Loucy (cell line): ENCODE results near the gene NINL.

Source experiments
- H2AFZ ChIP-seq: fragments of 200-600 bp; sonication (generic); 2 replicates; pipeline ENCODE4 v1.6.0; 2016; ENCODE audit warnings: antibody characterized with exemption, mild to moderate bottlenecking, low read length, moderate library complexity
- H3F3A ChIP-seq: fragments of 200-600 bp; 2 replicates; pipeline ENCODE4 v1.6.0; 2016; ENCODE audit warnings: antibody characterized with exemption, low read depth, mild to moderate bottlenecking
- H3K27me3 ChIP-seq: fragments of 200-600 bp; sonication (generic); 2 replicates; pipeline ENCODE4 v1.6.1; 2014; ENCODE audit warnings: low read length, mild to moderate bottlenecking; ENCODE audit not compliant: insufficient read depth, poor library complexity, severe bottlenecking
- H3K36me3 ChIP-seq: fragments of 200-600 bp; sonication (generic); 2 replicates; pipeline ENCODE4 v1.6.1; 2016; ENCODE audit warnings: low read length; ENCODE audit not compliant: insufficient read depth
- H3K4me1 ChIP-seq: fragments of 200-600 bp; sonication (generic); 2 replicates; pipeline ENCODE4 v1.5.1; 2014; ENCODE audit warnings: low read length, mild to moderate bottlenecking; ENCODE audit not compliant: insufficient read depth, poor library complexity, severe bottlenecking
- H3K4me2 ChIP-seq: fragments of 200-600 bp; sonication (generic); 2 replicates; pipeline ENCODE4 v1.6.0; 2014; ENCODE audit warnings: antibody characterized with exemption, low read length, low read depth, mild to moderate bottlenecking; ENCODE audit not compliant: poor library complexity, severe bottlenecking
- H3K4me3 ChIP-seq: fragments of 200-600 bp; sonication (generic); 2 replicates; pipeline ENCODE4 v1.5.1; 2014; ENCODE audit warnings: low read length, mild to moderate bottlenecking, mixed read lengths; ENCODE audit not compliant: poor library complexity, severe bottlenecking
- H3K79me2 ChIP-seq: fragments of 200-600 bp; sonication (generic); 2 replicates; pipeline ENCODE4 v1.6.1; 2014; ENCODE audit warnings: low read length; ENCODE audit not compliant: insufficient read depth
- H3K9ac ChIP-seq: fragments of 200-600 bp; sonication (generic); 2 replicates; pipeline ENCODE4 v1.6.0; 2014; ENCODE audit warnings: mild to moderate bottlenecking, low read depth, low read length, moderate library complexity; ENCODE audit not compliant: poor library complexity, severe bottlenecking
- H3K9me2 ChIP-seq: fragments of 200-600 bp; sonication (generic); replicated peaks from 2 replicates; pipeline ENCODE4 v1.6.1; 2016; ENCODE audit warnings: low read depth, low read length, mixed read lengths
- H3K9me3 ChIP-seq: fragments of 200-600 bp; sonication (generic); 2 replicates; pipeline ENCODE4 v1.6.1; 2014; ENCODE audit warnings: mild to moderate bottlenecking, antibody characterized with exemption, low read length, low read depth; ENCODE audit not compliant: insufficient read depth
- H4K20me1 ChIP-seq: fragments of 200-600 bp; sonication (generic); 2 replicates; pipeline ENCODE4 v1.6.0; 2014; ENCODE audit warnings: antibody characterized with exemption, low read length, mild to moderate bottlenecking; ENCODE audit not compliant: insufficient read depth, poor library complexity, severe bottlenecking
- EZH2phosphoT487 ChIP-seq: fragments of 200-600 bp; IDR thresholded peaks from 2 replicates; pipeline ENCODE4 v1.6.1; 2018; ENCODE audit warnings: antibody characterized with exemption, mild to moderate bottlenecking, moderate library complexity, borderline replicate concordance
- TF ChIP-seq, protein P1 (sequence below): fragments of 200-600 bp; sonication (generic); conservative IDR thresholded peaks from 2 replicates; pipeline ENCODE4 v1.5.1; 2014; ENCODE audit warnings: mild to moderate bottlenecking, antibody characterized with exemption, low read length

NINL gene

DNA sequence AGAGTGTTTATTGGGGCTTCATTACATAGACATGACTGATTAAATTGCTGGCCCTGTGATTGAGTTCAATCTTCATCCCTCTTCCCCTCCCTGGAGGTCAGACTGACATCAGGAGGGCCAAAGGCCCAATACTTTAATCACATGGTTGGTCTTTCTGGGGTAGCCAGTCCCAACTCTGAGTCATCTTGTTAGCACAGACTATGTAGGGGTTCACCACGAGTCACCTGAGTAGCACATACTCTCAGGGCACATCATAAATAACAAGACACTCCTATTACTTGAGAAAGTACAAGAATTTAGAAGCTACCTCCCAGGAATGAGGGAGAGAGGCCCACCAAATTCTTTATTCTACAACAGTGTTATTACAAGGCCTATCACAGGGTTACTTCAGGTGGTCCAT, 166.6 kb downstream of the NINL start:
- H3K36me3 ChIP-seq: peaks cover 15% of the 10 kb centered on the region; the same call in 1 of the 2 replicates

DNA sequence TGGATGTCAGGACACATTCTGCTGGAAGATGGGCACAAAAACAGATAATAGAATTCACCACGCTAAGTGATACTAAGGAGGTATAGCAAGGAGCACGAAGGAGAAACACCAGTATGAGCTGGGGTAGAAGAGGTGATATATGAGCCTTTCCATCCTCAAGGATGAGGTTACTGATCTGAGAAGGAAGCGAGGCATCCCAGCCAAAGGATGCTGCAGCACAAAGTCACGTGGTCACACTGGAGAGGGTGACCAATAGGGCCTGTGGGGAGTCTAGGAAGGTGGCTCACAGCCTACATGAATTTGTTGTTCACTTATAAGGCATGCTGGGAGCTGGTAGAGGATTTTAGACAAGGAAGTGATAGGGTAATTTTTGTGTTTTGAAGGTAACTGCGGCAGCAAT, 176.4 kb downstream of the NINL start:
- no peaks in the 10 kb centered on the region for H3K9me3 ChIP-seq
- no peaks in the 10 kb centered on the region for H3K36me3 ChIP-seq
- peaks cover 4% of the 10 kb centered on the region for H4K20me1 ChIP-seq
- no peaks in the 10 kb centered on the region for H3F3A ChIP-seq
- no peak for TF ChIP-seq EZH2phosphoT487
- TF ChIP-seq, protein P1, sequence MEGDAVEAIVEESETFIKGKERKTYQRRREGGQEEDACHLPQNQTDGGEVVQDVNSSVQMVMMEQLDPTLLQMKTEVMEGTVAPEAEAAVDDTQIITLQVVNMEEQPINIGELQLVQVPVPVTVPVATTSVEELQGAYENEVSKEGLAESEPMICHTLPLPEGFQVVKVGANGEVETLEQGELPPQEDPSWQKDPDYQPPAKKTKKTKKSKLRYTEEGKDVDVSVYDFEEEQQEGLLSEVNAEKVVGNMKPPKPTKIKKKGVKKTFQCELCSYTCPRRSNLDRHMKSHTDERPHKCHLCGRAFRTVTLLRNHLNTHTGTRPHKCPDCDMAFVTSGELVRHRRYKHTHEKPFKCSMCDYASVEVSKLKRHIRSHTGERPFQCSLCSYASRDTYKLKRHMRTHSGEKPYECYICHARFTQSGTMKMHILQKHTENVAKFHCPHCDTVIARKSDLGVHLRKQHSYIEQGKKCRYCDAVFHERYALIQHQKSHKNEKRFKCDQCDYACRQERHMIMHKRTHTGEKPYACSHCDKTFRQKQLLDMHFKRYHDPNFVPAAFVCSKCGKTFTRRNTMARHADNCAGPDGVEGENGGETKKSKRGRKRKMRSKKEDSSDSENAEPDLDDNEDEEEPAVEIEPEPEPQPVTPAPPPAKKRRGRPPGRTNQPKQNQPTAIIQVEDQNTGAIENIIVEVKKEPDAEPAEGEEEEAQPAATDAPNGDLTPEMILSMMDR: no peak
- H2AFZ ChIP-seq: no peak overlapping the region
- H3K79me2 ChIP-seq: peaks cover 54% of the 10 kb centered on the region
- peak overlapping the region; percentile 81 for H3K4me3 ChIP-seq
- no peaks in the 10 kb centered on the region for H3K27me3 ChIP-seq
- H3K4me2 ChIP-seq: peak overlapping the region; percentile 86
- peak overlapping the region; percentile 90 for H3K9ac ChIP-seq
- no peaks in the 10 kb centered on the region for H3K9me2 ChIP-seq
- H3K4me1 ChIP-seq: peaks cover 11% of the 10 kb centered on the region

More for the DNA sequence above, 166.6 kb downstream of the NINL start:
- Histone ChIP-seq H3K4me2 (no peak overlapping the region), H3K9ac (no peak overlapping the region), H3K79me2 (no peaks in the 10 kb centered on the region), H4K20me1 (no peaks in the 10 kb centered on the region), H3K4me3 (no peak overlapping the region), H3K9me2 (no peaks in the 10 kb centered on the region), H3K27me3 (no peaks in the 10 kb centered on the region), H3K4me1 (no peaks in the 10 kb centered on the region), H2AFZ (no peak overlapping the region), H3F3A (no peaks in the 10 kb centered on the region), H3K9me3 (no peaks in the 10 kb centered on the region)
- TF ChIP-seq, protein P1: no peak
- TF ChIP-seq EZH2phosphoT487: no peak

DNA sequence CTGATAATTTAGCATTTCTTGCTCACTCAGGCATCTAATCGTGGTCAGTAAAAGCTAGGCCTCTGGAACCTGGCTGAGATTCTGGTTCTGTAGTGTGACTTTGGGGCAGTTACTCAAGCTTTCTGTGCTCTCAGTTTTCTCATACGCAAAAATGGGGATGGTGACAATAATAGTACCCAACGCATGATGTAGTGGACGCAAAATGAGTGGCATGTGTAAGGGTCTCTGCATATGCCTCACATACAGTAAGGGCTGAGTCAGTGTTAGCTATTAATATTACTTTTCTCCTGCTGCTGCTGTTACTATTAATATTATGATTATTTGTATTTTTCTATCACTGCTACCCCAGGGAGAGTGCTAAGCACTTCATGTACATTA, 177.2 kb downstream of the NINL start:
- peak overlapping the region; percentile 87 for H2AFZ ChIP-seq
- no peaks in the 10 kb centered on the region for H3K27me3 ChIP-seq
- H3K4me3 ChIP-seq: peak overlapping the region; percentile 81
- H4K20me1 ChIP-seq: peaks cover 4% of the 10 kb centered on the region
- H3K4me1 ChIP-seq: peaks cover 11% of the 10 kb centered on the region
- no peaks in the 10 kb centered on the region for H3F3A ChIP-seq
- H3K9me2 ChIP-seq: no peaks in the 10 kb centered on the region
- peak overlapping the region; percentile 86 for H3K4me2 ChIP-seq
- TF ChIP-seq, protein P1: no peak
- no peak for TF ChIP-seq EZH2phosphoT487
- H3K9me3 ChIP-seq: peaks cover 7% of the 10 kb centered on the region; the same call in 1 of the 2 replicates
- peaks cover 52% of the 10 kb centered on the region for H3K79me2 ChIP-seq
- H3K9ac ChIP-seq: peak overlapping the region; percentile 90
- H3K36me3 ChIP-seq: no peaks in the 10 kb centered on the region
